ENCODE data around the gene ST6GALNAC6.

ST6GALNAC6 gene

DNA sequence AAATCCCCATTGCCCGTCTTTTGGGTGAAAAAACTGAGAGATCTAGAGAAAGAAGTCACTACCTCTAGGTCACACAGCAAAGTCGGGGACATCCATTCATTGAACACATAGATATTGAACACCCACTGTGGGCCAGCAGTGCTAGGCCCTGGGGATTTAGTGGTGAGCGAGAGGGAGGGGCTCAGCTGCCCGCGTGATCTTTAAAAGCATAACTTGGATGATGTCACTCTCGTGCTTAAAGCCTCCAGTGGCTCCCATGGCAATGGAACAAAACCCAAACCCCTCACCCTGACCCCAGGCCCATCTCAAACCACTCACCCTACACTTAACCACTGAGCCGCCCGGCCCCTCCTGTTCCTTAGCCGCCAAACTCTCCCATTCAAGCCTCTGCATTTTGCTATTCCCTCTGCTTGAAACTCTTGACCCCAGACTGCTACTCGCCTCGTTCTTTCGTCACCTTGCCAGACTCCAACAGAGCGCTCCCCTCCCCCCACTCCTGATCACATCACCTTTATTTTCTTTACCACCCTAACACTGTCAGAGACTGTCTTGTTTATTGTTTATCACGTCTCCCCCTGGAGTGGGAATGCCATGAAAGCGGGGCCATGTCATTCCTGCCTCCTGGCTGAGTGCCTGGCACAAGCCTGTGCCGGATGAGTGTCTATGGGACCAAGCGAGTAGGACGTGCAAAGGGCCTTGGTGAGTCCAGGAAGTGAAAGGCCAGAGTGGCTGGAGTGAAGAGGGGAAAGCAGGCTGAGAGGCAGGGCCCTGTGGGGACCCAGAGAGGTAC, 31.9 kb upstream of the ST6GALNAC6 start:
- no peak for DNase-seq

DNA sequence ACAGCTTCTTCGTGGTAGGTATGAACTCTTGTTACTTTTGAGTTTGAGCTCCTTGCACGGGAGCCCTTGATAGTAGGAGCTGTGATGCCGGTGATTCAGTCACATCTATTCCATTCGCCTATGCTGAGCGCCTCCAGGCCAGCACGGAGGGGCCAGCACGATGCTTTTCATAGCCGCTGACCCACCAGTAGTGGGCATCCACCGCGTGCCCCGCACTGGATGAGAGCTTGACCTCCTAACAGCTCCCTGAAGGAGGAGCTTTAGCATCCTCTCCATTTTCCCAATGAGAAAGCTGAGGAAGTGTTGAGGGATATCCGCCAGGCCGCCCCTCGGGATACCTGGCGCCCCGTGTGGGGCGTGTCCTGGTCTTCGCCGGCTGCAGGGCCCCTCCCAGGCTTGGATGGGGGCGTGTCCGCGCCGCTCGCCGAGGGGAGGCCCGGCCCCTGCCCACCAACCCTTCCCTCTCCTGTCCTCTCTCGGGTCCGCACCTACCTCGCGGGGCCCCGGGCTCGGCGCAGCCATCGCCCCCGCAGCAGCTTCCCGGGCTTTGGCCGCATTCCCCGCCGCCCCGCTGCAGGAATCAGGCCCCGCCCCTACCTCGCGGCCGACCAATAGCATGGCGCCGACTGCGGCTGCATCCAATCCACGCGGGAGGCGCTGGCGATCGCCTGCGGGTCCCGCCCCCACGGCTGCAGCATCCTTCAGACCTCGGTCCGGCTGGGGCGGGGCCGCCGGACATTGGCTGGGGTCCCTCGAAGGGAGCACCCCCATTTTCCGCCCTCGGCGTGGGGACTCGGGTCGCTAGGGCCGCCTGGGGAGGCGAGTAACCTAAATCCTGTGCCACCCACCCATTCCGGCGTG, 31.1 kb upstream of the ST6GALNAC6 start, which contains the start of gene PIP5KL1:
Gene PIP5KL1 (minus strand): TSS at position 547 of the 861 bp plus-strand sequence. CDS start 25 bp downstream, at position 522.
- DNase-seq: no peak

DNA sequence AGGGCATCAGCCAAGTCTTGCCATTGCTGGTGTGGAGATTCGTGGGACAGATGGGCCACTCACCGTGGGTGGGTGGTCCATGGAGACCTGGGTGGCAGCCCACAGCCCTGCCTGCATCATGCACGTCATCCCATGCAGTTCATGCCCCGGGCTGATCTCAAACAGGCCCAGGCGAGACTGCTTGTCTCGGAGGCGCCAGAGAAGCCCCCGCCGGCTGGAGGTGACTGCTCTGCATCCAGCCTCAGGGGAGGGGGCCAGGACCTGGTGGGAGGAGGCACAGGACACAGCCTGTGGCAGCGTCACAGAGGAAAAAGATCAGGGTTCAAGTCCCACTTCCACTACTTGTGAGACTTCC, 30.2 kb upstream of the ST6GALNAC6 start:
- DNase-seq: no peak

DNA sequence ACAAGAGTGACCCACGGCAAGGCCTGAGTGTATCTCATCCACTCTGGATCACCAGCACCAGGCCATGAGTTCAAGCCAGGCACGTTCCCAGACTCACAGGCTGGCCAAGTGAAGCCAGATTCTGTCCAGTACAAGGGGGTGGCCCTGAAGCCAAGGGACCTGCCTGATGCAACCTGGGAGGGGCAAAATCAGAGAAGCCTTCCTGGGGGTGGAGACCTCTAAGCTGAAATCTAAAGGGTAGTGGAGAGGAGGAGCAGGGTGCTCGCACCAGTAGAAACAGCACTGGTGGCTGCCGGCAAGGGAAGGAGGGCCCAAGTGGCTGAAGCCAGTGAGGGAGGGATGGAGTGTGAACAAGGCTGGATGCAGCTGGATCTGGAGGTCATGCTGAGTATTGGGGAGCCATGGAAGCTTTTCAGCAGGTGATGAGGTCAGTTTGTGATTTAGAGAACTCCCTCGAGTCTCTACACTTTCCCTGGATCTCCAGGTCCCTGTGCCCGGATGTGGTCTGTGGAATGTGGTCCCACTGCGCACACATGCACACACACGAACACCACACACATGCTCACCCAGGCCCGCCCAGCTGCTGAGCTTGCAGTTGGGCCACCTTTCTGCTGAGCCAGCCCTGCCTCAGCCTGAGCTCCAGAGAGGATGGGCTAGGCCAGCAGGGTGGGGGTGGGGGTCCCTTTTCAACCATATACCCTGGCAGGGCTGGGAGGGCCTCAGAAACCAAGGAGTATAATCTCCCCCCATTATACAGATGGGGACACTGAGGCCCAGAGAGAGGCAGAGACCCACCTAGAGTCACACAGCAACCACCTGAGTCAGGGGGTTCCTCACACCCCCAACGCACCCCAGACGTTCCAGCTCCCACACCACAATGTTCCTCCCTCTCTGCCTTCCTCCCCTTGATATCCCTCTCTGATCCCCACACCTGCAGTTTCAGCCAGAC, 29.5 kb upstream of the ST6GALNAC6 start:
- no peak for DNase-seq

DNA sequence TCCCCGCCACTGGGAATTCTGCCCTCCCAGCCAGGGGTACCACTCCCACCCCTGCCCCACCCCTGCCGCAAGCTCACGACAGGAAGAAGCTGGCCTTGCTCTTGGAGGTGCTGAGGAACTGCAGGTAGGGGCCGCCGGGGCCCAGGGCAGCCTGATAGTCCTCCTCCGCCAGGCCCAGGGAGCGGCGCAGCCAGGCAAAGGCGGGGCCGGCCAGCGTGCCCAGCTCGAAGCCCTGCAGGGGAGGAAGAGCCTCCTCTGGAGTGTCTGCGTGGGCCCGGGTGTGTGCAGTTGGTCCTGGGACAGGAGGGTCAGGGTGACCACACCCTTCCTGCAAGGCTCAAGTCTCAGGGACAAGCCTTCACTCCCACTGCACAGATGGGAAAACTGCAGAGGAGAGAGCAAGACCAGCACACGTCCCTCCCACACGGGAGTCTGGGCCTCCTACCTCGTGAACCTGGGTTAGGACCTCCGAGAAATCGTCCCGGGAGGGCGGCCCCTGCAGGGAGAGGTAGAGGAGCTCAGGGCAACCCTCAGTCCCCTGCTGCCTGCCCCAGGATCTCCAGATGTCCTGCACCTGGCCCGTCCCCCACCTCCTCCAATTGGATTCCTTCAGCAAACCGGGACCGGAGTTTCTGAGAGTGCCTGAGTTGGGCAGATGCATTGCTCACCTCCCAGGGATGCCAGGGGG, 28.7 kb upstream of the ST6GALNAC6 start:
- no peak for DNase-seq

DNA sequence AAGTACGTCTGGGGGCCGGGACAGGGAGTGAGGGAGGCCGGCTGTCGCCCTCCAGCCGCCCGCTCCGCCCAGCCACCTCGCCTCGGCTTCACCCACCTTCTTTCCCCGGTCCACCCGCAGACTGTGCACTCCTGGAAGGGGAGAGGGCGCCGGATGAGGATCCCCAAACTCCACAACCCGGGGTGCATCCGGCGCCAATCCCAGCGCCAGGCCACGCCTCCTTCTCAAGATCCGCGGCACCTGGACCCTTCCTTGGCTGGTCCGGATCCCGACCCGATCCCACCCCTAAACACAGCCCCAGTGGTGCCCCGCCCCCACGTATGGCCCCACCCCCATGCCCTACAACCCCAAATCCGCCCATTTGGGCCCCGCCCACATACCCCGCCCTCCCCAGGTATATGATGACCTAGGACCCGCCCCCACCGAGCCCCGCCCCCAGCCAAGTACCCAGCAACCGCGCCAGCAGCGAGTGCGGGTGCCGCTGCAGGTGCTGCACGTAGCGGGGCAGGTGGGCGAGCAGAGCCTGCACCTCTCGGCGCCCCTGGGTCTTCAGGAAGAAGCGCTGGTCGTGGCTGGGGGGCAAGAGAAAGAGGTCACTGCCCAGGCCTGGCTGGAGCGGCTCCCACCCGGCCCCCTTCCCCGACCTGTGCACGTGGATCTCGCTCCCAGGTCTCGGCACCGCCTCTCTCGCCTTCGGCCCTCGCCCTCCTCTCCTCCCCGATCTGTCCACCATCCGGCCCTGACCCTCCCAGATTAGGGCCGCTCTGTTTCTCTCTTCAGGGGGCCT, 28.0 kb upstream of the ST6GALNAC6 start:
- no peak for DNase-seq

DNA sequence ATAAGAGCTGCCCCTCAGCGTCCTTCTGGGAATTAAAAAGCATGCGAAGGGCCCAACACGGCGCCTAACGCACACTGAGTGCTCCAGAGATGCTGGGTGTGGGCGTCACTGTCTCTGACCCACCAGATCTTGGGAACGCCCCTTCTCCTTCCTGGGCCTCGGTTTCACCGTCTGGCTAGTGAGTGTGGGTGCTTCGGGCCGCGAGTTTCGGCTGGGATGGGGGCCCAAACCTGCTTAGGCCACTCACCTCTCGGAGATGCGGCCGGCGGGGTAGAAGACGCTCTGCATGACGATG, 27.4 kb upstream of the ST6GALNAC6 start:
- no peak for DNase-seq

DNA sequence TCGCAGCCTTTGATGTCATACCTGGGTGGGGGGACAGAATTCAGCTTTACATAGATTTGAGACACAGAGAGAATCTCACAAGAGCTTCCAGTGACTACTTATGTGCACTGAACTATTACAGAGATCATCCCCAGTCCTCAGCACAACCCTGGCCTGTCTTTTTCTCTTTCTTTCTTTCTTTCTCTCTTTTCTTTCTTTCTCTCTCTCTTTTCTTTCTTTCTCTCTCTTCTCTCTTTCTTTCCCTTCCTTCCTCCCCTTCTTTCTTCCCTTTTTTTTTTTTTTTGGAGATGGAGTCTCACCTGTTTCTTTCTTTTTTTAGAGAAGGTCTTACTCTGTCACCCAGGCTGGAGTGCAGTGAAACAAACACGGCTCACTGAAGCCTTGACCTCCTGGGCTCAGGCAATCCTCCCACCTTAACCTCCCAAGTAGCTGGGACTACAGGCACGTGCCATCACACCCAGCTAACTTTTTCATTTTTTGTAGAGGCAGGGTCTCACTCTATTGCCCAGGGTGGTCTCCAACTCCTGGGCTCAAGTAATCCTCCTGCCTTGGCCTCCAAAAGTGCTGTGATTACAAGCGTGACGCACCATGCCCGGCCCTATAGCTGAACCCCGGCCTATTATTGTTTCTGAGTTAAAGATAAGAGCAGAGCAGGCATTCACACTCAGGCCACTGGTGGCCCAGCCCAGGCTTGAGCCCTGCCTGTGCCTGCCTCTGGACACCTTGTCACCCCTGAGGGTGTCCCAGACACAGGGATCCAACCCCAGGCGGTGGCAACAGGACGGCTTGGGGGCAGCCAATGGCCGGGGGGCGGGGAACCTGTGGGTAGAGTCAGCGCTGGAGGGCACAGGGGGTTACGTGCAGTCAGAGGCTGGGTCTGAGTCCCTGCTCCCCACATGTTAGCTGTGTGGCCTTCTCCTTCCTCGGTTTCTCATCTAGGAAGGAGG, 26.8 kb upstream of the ST6GALNAC6 start:
- no peak for DNase-seq

DNA sequence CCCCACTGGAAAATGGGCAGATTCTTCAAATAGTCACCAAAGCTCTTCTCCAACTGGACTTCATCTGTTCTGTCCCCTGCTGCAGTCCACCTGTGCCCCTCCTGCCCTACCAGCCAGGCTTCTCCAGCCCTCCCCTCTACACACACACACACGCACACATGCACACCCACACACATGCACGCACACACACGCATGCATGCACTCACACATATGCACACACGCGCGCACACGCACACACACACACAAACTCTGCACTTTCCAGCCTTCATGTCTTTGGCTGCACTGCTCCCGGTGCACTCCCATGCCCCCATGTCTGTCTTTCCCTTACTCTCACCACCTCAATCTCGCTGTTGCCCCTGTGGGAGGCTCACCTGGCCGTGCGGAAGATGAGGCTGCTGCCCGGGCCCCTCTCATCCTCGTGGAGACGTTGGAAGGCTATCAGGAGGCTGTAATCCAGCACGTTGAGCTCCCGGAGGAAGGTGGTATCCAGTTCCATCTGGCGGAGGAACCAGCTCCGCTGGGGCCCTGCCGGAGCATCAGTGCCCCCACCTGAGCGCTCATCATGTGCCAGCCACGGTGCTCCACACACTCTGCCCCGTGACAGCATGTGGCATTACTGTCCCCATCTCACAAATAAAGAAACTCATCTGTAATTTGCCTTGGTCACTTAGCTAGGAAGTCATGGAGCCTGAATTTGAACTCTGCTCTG, 25.5 kb upstream of the ST6GALNAC6 start:
- no peak for DNase-seq

DNA sequence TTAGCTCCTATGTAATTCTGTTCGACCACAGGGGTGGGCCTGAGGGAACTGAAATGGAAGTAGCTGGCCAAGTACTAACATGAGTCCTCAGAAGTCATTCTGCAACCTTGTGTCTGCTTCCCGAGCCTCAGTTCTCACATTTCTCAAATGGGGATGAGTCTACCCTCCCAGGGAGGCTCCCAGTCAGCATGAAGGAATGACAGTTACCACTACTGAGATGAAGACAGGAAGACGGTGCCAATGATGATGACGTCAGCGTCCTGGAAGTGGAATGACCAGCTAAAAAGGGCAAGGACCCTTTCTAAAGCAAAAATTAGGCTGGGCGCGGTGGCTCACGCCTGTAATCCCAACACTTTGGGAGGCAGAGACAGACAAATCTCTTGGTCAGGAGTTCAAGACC, 24.4 kb upstream of the ST6GALNAC6 start:
- DNase-seq: no peak

DNA sequence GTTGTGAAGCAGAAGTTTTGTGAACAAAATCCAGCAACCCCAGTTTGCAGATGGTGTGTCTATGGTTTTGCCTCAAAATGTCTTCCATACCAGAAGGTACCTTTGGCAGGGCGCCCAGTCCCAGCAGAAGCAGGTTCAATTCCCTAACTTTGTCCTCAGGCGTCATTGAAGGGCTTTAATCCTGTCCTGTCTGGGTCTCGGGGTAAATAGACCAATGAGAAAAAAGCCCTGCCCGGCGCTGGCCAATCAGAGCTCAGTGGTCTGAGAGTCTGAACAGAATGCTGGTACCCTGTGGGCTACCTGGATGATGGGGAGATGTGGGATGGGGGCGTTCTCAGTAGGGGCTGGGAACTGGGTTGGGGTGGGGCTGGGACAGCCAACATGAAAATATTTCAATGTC, 23.6 kb upstream of the ST6GALNAC6 start:
- DNase-seq: no peak

DNA sequence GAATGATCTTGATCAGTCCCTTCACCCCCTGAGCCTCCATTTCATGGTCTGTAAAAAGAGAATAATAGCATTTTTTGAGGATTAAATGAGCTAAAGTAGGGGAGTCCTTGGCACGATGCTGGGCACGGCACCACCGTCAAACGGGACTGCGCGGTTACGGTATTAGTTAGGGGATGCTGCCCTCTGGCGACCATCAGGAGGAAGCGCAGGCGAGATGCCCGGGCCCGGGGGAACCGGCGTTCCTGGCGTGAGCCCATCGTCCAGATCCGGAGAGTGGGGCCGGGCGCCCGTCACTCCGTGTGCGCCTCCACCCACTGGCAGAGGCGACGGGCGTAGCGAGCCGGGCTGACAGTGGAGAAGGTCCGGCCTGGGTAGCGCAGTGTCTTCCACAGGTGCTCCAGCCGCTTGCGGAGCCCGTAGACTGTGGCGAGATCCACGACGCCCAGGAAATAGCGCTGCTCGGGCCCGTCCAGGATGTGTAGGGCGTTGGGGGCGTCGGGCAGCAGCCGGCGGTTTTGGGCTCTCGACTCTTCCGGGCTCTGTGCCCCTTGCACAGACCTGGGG, 22.2 kb upstream of the ST6GALNAC6 start:
- peak; percentile 16 to 50 for DNase-seq

DNA sequence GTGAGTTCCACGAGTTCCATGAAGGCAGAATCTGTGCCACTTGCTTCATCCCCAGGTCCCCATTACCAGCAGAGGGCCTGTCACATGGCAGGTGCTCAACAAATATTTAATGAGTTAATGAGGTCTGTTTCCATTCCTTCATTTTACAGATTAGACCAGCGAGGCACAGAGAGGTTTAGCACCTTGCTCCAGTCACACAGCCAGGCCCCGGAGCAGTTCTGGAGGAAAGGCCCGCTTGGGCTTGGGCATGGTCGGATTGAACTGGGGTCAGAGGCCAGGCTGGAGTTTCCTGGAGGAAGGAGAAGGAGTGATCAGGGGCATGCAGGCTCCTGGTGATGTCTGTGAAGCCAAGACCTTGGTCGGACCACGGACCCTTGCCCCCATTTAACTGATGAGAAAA, 21.4 kb upstream of the ST6GALNAC6 start:
- no peak for DNase-seq

DNA sequence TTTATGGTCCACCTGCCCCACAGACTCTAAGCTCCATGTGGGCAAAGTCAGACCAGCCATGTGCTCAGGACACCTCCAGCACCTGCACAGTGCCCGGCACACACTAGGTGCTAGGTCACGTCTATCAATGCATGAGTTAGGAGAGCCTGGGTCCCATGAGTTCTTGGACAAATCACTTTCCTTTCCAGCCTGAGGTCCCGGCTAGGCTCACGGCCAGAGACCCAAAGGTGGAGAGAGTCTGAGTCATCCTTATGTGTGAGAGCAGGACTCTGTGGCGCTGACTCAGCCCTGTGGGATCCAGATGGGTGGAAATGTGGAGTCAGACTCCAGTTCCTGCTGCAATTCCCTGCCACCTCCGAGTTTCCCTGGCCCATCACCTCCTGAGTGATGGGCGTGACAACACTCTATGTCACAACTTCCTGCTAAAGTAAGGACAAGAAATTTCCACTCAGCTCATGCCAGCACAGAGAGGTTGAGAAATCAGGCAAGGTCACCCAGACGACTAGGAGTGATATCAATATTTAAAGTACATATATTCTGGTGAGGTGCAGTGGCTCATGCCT, 19.9 kb upstream of the ST6GALNAC6 start:
- peak; percentile 63 to 79 for DNase-seq

DNA sequence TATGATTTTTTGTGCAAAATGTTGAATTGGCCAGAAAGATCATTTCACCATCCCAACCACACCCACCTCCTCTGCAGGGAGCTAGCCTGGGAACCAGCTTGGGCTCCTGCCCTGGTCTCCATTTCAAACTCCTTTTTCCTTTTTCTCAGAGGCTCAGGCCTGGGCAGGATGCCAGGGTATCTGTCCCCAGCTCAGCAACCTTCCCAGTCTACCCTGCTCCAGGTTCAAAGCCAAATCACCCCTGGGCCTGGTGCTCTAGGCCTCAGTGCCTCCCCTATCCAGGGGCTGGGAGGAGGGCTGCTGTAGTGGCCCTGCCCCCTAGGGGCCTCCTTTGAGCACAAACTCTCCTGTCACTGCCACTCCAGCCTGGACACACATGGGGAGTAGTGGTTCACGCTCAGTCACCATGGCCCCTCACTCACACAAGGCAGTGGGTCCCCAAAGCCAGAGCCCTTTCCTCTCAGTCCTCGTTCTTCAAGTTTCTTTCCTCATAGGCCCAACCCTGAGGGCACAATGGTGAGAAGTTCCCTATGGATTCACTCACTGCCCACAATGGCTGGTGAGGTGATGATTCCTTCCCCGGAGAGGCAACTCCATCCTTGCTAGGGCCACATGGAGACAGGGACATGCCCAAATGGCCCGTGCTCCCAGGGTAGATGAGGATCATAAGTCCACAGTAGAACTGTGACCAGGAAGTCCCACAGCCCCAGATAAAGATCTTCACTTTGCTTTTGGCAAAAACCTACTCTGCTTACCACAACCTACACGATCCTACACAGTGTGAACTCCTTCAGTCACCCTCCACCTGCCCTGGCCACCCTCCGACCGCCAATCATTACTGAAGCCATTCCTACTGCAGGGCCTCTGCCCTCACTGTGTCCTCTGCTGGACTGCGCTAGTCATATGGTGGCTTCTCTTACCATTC, 19.0 kb upstream of the ST6GALNAC6 start:
- no peak for DNase-seq

DNA sequence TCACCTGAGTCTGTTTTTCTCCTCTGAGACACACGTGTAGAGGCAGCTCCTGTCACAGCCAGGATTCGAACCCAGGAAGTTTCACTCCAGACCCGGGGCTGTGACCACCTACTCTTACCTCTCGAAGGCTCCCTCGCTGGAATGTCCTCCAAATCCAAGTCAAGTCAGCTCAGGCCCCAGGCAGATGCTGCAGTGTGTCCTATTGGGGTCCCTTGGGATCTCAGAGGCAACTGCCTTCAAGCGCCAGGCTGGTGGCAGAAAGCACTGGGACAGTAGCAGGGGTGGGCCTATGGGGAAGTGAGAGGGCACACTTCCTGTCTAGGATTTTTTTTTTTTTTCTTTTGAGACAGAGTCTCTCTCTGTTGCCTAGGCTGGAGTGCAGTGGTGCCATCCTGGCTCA, 18.2 kb upstream of the ST6GALNAC6 start:
- DNase-seq: no peak

DNA sequence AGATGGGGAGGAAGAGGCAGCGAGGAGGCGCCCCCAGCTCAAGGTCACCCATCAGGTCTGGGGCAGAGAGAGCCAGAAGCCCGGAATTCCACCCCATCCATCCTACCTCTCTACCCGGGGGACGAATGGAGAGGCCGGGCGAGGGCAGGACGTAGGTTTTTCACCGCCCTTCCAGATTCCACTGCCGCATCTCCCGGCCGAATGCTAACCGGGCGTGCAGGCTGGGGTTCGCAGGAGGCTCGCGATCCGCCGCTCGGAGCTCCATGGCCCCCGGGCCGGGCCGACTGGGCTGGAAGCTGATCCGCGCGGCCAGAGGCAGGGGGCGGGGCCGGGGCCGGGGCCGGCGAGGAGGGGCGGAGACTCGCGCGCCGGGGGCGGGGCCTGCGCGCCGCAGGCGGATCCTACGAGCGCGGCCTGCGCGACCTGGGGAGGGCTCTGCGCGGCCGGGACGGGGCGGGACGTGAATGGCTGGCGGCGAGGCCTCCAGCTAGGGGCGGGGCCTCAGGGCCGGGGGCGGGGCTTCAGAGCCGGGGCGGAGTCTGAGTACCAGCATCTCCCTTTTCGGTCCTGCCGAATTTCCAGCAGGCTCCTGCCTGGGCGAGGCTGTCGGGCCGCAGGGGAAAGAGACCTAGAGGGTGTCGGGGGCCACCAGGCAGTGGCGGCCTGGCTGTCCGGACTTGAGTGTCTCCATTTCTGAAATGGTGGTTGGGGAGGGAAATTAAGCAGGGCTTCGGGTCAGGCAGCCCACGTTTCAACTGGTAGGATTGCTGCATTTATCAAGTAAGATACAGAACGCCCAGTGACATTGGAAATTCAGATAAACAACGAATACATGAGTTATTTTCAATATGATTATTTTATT, 17.5 kb upstream of the ST6GALNAC6 start, which contains the start of gene ST6GALNAC4:
Gene ST6GALNAC4 (minus strand): TSS at position 322 of the 862 bp plus-strand sequence. CDS start 622 bp downstream, outside the sequence.
- DNase-seq: peak; percentile 64 to 76

All from AML-193 (cell line).